ENCODE measurements around the gene SORCS2.

Gene SORCS2

DNA sequence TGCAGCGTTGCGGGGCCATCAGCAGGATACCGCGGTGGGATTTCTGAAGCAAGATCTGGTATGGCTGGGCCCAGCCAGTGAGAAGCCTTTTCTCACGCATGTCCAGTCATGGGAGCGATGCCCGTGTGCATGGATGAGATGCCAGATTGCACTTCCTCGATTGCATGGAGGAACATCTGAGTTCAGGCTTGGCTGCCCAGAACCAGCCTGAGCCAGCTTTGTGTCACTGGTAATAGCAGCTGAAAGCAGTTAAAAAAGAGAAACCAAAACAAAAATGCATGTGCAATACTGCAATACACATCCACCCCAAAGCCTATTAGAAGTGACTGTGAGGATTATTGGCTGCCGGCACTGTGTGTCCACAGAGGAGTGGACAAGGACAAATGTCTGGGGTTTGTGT lies 183.1 kb downstream of the SORCS2 start:
- no peak overlapping the region for H3K27ac ChIP-seq
- TF ChIP-seq, protein P1, sequence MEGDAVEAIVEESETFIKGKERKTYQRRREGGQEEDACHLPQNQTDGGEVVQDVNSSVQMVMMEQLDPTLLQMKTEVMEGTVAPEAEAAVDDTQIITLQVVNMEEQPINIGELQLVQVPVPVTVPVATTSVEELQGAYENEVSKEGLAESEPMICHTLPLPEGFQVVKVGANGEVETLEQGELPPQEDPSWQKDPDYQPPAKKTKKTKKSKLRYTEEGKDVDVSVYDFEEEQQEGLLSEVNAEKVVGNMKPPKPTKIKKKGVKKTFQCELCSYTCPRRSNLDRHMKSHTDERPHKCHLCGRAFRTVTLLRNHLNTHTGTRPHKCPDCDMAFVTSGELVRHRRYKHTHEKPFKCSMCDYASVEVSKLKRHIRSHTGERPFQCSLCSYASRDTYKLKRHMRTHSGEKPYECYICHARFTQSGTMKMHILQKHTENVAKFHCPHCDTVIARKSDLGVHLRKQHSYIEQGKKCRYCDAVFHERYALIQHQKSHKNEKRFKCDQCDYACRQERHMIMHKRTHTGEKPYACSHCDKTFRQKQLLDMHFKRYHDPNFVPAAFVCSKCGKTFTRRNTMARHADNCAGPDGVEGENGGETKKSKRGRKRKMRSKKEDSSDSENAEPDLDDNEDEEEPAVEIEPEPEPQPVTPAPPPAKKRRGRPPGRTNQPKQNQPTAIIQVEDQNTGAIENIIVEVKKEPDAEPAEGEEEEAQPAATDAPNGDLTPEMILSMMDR (conservative IDR thresholded peaks at IDR 0.05), result no peak

- TF ChIP-seq, protein P1 (conservative IDR thresholded peaks at IDR 0.05), result no peak
- H3K27ac ChIP-seq, result no peak overlapping the region
Observed at GRCh38 chr4:7377223-7377865, 185.0 kb downstream of the SORCS2 start.

DNA sequence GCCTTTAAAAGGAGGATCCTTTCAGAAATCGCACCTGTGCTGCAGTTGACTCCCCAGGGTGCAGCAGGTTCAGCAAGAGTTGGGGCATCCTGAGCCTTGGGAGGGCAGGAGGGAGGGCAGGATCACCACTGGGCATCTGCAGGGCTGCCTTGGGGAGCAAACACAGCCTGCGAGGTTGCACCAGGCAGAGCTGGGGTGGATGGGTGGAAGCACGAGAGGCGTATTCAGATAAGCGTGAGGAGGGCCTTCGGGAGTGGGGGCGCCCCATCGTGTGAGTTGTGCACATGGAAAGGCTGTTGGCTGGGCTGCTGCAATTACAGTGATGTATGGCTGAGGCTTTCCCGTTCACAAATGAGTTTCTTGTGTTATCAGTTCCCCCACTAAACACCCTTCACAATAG lies 186.8 kb downstream of the SORCS2 start:
- no peak overlapping the region for H3K27ac ChIP-seq
- TF ChIP-seq, protein P1 (conservative IDR thresholded peaks at IDR 0.05), result no peak

DNA sequence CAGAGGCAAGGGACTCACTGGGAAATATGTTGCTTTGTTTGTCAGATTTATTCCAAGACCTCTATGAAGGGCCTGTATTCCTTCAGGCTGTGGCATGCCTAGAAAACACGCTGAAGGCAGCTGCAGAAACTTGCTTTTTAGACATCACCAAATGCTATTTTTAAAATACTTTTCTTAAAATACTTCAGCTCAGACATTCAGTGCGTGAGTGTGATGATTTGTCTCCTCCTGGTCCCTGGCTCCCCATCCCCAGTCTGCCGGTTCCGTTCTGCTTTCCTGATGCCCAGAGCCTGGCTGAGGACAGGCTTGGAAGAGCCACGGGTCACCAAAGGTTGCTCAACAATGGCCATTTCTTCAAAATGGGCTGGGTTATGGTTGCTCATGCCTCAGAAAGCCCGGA lies 187.4 kb downstream of the SORCS2 start:
- no peak overlapping the region for H3K27ac ChIP-seq
- TF ChIP-seq, protein P1 (conservative IDR thresholded peaks at IDR 0.05), result no peak

- TF ChIP-seq, protein P1 (conservative IDR thresholded peaks at IDR 0.05), result no peak
- no peak overlapping the region for H3K27ac ChIP-seq
Observed at GRCh38 chr4:7381221-7381889, 189.0 kb downstream of the SORCS2 start.

DNA sequence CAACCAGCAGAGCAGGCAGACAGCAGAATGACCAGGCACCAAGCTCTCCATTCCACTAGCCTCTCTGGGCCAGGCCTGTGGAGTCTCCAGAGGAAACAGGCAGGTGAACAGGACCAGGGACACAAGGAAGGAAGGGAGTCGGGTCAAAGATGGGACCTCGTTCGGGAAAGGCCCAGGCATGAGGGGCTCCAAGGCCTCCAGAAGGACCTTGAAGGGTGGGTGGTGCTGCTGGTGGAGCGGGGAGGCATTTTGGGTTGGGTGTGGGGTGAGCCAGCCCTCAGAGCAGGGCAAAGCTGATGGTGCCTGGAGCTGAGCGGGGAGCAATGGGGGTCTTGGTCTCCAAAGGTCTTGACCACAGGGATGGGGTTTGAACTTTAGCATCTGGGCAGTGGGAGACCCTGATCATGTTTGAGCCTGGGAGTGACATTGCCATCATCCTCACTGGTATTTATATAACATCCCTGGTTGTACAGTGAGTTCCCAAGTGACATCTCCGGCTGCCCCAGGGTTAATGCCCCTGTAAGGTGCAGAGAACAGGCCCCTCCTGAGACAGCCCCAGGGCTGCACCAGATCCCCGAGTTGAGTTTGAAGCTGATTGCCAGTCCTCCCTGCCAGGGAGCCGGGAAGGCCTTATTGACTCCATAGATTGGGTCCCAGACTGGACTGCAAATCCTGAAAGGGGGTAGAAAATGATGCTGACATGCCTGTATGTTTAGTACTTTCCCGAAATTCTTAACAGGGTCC lies 189.7 kb downstream of the SORCS2 start:
- no peak overlapping the region for H3K27ac ChIP-seq
- TF ChIP-seq, protein P1 (conservative IDR thresholded peaks at IDR 0.05), result no peak

DNA sequence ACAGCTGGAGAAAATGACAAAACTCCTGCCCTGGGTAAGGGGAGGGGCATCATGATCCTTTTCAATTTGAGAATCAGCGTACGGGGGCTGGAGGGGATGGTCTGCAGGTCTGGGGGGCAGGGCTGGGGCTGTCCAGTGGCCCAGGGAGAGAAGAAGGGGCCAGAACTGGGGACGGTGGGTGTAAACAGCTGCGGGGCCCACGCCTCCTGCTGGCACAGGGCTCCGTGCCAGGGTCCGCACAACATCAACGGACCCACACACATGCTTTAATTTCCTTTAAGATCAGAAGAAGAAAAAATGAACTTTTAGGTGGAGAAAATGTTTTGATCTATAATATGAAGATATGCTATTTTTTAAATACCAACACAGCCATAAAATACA lies 190.3 kb downstream of the SORCS2 start:
- TF ChIP-seq, protein P1 (conservative IDR thresholded peaks at IDR 0.05), result no peak
- H3K27ac ChIP-seq, result no peak overlapping the region
